DMS53 treated with DMSO at 0.1 percent for 48 hours (cell line): ENCODE results near the gene C2orf69.
A peak's percentile ranks its signal among the peaks of the same experiment; 100 is the strongest.
"Not testable (repeated sequence)": the region's sequence is repeated elsewhere in the genome, so short reads cannot be mapped to it uniquely, and the experiment has no call there.

ENCODE experiments used
- DNase-seq: peaks from one replicate; lab custom pipeline; 2025; ENCODE audit not compliant: unreplicated experiment; lab: John Stamatoyannopoulos, UW

C2orf69 gene

DNA sequence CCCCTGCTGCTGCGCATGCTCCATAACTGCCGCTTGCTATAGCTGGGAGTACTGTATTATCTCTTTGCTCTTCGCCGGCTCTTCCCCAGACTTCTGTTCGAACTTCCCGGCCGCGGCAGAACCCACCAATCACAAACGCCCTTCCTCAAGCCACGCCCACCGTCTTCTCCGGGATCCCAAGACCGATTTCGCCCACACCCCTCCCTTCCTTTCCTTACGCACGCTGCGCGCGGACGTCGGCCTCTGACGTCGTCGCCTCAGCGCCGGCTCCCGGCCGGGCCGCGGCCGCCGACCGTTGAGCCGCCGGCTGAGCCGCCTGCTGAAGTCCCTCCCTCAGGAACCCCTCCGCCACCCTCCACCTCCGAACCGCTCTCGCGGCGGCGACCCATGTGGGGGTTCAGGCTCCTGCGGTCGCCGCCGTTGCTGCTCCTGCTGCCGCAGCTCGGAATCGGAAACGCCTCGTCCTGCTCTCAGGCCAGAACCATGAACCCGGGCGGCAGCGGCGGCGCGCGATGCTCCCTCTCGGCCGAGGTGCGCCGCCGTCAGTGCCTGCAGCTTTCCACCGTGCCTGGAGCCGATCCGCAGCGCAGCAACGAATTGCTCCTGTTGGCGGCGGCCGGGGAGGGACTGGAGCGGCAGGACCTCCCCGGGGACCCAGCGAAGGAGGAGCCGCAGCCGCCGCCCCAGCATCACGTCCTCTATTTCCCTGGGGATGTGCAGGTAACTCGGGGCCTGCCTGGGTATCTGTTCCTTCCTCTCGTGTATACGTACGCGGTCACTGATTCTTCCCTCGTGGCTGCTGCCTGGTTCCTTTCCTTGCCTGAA is at the start of gene C2orf69:
TSS of gene C2orf69 (plus strand) at position 242 of the 825 bp plus-strand sequence. CDS start at position 388, 146 bp downstream.
- DNase-seq = peak; percentile 97

- no peak for DNase-seq
Observed at GRCh38 chr2:199862788-199863187, 48.3 kb upstream of the C2orf69 start.

DNA sequence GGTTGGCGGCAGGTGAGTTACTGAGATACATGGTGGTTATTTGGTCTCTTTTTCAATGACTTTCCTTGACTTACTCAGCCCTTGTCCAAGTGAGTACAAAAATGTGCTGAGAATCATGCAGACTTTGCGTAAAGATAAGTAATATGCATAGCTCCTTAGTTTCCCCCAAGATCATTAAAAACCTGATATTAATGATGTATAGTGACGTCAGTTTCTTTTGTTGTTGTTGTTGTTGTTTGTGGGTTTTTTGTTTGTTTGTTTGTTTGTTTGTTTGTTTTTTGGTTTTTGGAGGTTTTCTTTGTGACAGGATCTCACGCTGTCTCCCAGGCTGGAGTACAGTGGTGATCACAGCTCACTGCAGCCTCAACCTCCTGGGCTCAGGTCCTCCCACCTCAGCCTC is 45.2 kb upstream of the C2orf69 start:
- DNase-seq = no peak

DNA sequence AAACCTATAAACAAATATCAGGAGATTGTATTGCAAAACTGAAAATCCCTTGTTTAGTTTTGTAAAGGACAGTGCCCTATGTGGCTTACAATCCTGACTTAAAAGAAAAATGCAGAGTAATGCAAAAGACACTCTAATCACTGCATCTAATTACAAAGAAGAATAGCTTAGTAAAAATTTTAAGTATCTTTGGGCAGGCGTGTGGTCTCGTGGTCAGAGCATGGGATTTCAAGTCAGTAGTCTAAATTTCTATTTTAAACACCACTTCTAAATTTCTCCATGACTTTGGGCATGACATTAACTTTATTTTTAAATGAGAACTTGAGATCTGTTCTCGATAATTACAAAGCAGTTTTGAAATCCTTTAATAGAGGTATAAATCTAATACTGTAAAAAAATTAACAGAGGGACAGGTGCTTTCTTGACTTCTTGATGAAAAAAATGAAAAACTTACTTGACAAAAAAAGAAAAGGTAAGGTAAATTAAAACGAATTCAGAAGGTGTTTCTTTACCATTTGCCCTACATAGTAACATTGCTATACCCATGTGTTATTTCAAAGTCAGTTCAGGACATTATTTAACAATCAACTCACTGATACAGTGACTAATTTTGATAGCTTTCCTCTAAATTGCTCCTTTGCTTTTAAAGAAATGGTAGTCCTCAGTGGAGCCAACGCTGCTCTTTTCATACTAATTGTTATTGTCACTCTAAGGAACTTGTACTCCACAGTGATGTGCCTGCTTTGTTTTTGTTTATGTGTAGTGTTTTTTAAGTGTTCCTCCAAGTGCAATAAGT is 42.5 kb upstream of the C2orf69 start:
- DNase-seq = no peak

- DNase-seq = no peak
Observed at GRCh38 chr2:199869227-199869541, 41.9 kb upstream of the C2orf69 start.

DNA sequence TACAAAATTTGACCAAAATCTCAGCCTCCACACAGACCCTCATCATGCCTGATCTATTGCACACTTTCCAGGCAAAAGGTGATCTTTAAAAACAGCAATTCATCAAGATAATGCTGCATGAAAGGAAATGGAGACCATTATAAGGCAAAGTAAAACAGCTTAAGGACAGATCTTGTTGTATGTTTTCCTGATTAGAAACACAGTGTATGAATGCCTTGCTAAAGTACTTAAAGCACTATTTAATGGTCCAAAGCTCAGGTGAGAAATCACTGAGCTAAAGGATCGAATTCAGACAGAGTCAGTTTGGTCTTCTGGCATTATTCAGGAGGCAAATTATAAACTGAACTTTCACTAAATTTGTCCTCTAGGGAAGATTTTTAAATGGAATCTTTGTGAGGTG is 41.4 kb upstream of the C2orf69 start:
- DNase-seq = no peak

GRCh38 chr2:199870581-199870980 is 40.5 kb upstream of the C2orf69 start:
- DNase-seq = no peak

GRCh38 chr2:199874209-199874608 is 36.9 kb upstream of the C2orf69 start:
- no peak for DNase-seq

DNA sequence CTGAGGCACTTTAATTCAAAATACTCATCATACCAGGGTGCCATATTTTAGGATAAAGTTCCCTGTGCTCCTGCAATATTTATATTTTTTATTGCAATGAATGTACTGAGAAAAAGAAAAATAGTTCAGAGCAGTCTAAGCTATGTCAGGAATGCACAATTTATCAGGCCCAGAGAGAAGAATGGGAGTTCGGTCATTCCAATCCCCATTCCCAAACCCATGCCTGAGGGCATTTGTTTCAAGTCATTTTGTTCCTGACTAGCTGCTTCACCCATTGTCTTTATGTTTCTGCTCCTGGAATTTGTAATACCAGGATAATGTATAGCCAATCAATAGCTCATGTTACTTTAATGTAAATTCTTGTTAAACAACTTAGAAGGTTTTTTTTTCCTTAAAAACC is 35.7 kb upstream of the C2orf69 start:
- no peak for DNase-seq

- no peak for DNase-seq
Observed at GRCh38 chr2:199882667-199883066, 28.4 kb upstream of the C2orf69 start.

DNA sequence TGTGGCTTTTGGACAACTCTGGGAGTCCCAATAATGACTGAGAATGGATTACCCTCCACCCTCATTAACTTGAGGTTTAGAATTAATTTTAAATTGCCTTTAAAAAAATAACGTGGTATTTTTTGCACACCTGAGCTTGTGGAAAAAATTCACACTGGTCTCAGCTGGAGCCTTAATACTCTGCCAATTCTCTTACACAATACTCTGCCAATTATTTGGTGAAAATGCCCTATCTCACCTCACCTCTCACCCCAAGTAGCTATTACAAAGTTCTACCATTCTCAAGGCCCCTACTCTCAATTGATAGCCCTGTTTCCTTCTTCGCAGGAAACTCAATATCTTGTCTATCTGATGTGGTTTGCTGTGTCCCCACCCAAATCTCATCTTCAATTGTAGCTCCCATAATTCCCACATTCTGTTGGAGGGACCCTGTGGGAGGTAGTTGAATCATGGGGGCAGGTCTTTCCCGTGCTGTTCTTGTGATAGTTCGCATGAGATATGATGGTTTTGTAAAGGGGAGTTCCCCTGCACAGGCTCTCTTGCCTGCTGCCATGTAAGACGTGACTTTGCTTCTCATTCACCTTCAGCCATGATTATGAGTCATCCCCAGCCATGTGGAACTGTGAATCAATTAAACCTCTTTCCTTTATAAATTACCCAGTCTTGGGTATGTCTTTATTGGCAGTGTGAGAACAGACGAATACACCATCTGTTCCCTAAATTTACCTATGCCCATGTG is 27.4 kb upstream of the C2orf69 start:
- DNase-seq = no peak

- DNase-seq = no peak
Observed at GRCh38 chr2:199895406-199895805, 15.7 kb upstream of the C2orf69 start.

DNA sequence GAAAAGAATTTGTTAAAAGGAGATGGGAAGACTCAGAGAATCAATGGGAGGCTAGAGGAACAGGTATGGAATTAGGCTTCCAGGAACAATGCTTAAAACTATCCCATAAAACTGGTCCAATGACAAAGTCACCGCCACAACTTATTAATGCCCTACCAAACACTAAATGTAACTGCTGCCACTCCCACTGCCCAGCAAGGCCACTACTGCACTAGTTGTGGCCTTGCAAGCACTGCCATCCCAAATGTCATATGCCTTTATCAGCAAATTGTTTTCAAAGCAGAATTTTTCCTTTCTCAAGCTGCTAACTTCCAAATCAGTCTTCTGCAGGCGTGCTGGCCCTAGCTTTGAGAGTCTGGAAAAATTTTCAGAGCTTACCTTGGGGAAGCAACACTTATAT is 14.5 kb upstream of the C2orf69 start:
- DNase-seq = no peak

DNA sequence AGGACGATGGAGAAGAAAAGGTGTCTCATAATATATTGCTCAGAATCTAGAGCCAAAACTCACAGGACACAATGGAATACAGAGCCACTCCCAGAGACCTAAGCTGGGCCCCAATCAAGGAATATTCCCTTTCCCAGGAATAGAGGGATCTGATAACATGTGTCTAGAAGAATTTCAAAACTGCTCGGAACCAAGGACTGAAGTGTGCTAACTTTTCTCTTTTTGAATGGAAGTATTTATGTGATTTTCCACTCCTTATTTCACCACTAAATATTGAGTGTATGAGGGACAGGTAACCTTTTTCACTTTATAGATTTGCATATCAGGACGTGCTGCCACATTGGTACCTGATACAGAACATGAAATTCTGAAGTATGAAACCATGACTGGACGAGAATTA is 9.2 kb upstream of the C2orf69 start:
- DNase-seq = no peak

- DNase-seq = no peak
Observed at GRCh38 chr2:199902486-199903110, 8.5 kb upstream of the C2orf69 start.

DNA sequence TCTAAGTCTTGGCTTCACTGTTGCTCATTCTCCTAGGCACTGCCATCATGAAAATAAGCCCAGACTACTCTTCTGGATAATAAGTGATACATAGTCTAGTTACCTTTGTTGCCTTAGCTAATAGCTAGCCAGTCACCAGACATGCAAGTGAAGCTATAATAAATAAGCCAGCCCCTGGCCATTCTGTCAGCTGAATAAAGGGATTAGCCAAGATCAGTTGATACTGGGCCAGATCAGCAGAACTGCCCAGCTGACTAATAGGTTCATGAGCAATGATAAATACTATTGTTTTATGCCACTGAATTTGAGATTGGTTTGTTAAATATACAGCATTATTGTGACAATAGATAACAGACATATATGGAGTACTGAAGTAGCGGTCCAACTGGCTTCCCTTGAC is 8.0 kb upstream of the C2orf69 start:
- no peak for DNase-seq

- no peak for DNase-seq
Observed at GRCh38 chr2:199907008-199907714, 3.9 kb upstream of the C2orf69 start.

DNA sequence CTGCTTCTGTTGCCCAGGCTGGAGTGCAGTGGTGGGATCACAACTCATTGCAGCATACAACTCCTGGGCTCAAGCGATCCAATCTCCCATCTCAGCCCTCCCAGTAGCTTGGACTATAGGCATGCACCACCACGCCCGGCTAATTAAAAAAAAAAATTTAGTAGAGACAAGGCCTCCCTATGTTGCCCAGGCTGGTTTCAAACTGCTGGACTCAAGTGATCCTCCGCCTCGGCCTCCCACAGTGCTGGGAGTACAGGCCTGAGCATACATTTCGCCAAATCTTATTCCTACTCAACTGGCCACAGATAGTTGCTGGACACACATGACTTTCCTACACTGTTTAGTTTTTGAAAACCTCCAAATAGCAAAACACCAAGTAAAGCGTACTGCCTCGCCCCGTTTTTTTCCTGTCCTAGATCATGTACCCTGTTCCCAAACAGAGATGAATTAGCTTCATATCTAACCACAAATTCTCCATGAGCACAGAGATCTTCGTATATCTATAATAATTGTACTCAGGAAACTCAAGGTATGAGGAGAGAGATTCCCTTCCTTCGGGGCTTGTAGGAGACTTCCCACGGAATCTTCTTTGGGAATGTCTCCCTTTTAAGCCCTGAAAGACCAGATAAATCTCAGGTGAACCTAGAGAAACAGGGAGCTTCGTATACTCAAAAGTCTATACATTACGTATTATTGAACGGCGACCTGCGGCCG is 598 bp upstream of the C2orf69 start:
- no peak for DNase-seq

- no peak for DNase-seq
Observed at GRCh38 chr2:199911877-199912161, 726 bp downstream of the C2orf69 start.

GRCh38 chr2:199912553-199913114 is 1.5 kb downstream of the C2orf69 start:
- not testable (repeated sequence) for DNase-seq
